Breast epithelium (tissue), 3 donors: ENCODE measurements around the gene ZNF343.

Source experiments
- CTCF ChIP-seq, 3 donors: fragments of 450-650 bp; IDR thresholded peaks; one replicate each; pipeline ENCODE4 v1.5.1; 2016 to 2017; ENCODE audit warnings: antibody characterized with exemption in 3 of 3, mild to moderate bottlenecking in 3 of 3, moderate library complexity in 3 of 3
- POLR2A ChIP-seq: fragments of 450-650 bp; IDR thresholded peaks from one replicate; pipeline ENCODE4 v1.6.1; 2016; ENCODE audit warnings: antibody characterized with exemption, mild to moderate bottlenecking, moderate library complexity
- POLR2AphosphoS5 ChIP-seq, 3 donors: sonication (generic); formaldehyde crosslinking; IDR thresholded peaks; one replicate each; pipeline ENCODE4 v1.6.1; 2017; ENCODE audit warnings: antibody characterized with exemption in 3 of 3

- TF ChIP-seq CTCF (IDR thresholded peaks at IDR 0.05) (no peak), POLR2A (no peak), POLR2AphosphoS5 (IDR thresholded peaks at IDR 0.05) (no peak)
Observed at GRCh38 chr20:2536560-2536986, 27.9 kb upstream of the ZNF343 start, which contains the start of gene TMC2.
